Ovary (tissue), 3 donors: ENCODE data around the gene PLB1.

Experiments used
- EP300 ChIP-seq: sonication (generic); formaldehyde crosslinking; IDR thresholded peaks from one replicate; pipeline ENCODE4 v1.6.1; 2017; ENCODE audit warnings: antibody characterized with exemption
- POLR2A ChIP-seq: fragments of 450-650 bp; IDR thresholded peaks from one replicate; pipeline ENCODE4 v1.6.1; 2017; ENCODE audit warnings: antibody characterized with exemption, mild to moderate bottlenecking, moderate library complexity
- TF ChIP-seq, protein P1 (sequence below), 3 donors: fragments of 450-650 bp in 2 of 3; fragments of 200-600 bp in 1 of 3; IDR thresholded peaks; one replicate each; pipeline versions ENCODE4 v1.5.1 to v1.8.0; 2016 to 2022; ENCODE audit warnings: antibody characterized with exemption in 3 of 3, mild to moderate bottlenecking in 1 of 3
- donor health status: DM: no; HTN: no; CAD: no.

DNA sequence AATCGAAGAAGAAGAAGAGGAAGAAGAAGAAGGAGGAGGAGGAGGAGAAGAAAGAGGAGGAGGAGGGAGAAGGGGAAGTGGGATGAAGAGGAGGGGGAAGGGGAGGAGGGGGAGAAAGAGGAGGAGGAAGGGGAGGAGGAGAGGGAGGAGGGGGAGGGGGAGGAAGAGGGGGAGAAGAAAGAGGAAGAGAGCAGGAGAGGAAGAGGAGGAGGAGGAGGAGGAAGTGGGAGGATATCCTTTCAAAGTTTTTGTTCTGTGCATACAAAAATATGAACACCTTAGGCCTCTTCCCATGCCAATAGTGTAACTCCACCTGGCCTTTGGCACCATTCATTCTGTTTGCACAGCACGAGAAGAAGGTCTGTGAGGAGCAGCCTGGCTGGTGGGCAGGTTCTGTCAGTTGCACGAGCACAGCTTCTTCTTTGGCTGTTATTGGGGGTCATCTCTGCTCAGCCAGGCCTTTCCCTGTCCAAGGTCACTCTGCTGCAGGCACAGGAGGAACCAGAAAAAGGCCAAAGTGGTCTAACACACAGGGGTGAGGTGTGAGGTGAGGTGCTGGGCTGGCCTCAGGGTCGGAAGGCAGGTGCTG is 25.8 kb upstream of the PLB1 start:
- TF ChIP-seq, protein P1, sequence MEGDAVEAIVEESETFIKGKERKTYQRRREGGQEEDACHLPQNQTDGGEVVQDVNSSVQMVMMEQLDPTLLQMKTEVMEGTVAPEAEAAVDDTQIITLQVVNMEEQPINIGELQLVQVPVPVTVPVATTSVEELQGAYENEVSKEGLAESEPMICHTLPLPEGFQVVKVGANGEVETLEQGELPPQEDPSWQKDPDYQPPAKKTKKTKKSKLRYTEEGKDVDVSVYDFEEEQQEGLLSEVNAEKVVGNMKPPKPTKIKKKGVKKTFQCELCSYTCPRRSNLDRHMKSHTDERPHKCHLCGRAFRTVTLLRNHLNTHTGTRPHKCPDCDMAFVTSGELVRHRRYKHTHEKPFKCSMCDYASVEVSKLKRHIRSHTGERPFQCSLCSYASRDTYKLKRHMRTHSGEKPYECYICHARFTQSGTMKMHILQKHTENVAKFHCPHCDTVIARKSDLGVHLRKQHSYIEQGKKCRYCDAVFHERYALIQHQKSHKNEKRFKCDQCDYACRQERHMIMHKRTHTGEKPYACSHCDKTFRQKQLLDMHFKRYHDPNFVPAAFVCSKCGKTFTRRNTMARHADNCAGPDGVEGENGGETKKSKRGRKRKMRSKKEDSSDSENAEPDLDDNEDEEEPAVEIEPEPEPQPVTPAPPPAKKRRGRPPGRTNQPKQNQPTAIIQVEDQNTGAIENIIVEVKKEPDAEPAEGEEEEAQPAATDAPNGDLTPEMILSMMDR (IDR thresholded peaks at IDR 0.05) = no peak
- TF ChIP-seq POLR2A = no peak
- TF ChIP-seq EP300 = no peak
